AG10803 (cell line): ENCODE results near the gene CYP4F2.
A peak's percentile ranks its signal among the peaks of the same experiment; 100 is the strongest.

Source experiments
- DNase-seq: peaks from one replicate; pipeline ENCODE4 v3.0.0; 2010; ENCODE audit warnings: low read depth
- H3K4me3 ChIP-seq: 2 replicates; pipeline ENCODE4 v1.5.1; 2011; ENCODE audit warnings: mild to moderate bottlenecking, low read length, control low read depth
- CTCF ChIP-seq: conservative IDR thresholded peaks from 2 replicates; pipeline ENCODE4 v1.5.1; 2011; ENCODE audit warnings: mild to moderate bottlenecking, low read length, control low read depth, inconsistent platforms

Gene CYP4F2

GRCh38 chr19:15869109-15869555 lies 28.7 kb downstream of the CYP4F2 start:
- peak; percentile 35 for DNase-seq
- H3K4me3 ChIP-seq: no peak overlapping the region
- TF ChIP-seq CTCF: peak; percentile 65

GRCh38 chr19:15866636-15867035 lies 31.2 kb downstream of the CYP4F2 start:
- no peak overlapping the region for H3K4me3 ChIP-seq
- no peak for DNase-seq
- no peak for TF ChIP-seq CTCF

GRCh38 chr19:15864824-15865223 lies 33.0 kb downstream of the CYP4F2 start:
- H3K4me3 ChIP-seq: no peak overlapping the region
- no peak for TF ChIP-seq CTCF
- DNase-seq: no peak

- no peak for TF ChIP-seq CTCF
- no peak for DNase-seq
- no peak overlapping the region for H3K4me3 ChIP-seq
Observed at GRCh38 chr19:15863272-15863671, 34.6 kb downstream of the CYP4F2 start.

- no peak for DNase-seq
- TF ChIP-seq CTCF: no peak
- H3K4me3 ChIP-seq: no peak overlapping the region
Observed at GRCh38 chr19:15862444-15862843, 35.4 kb downstream of the CYP4F2 start.

- TF ChIP-seq CTCF: no peak
- H3K4me3 ChIP-seq: no peak overlapping the region
- DNase-seq: no peak
Observed at GRCh38 chr19:15860522-15860921, 37.4 kb downstream of the CYP4F2 start.

GRCh38 chr19:15859187-15859586 lies 38.7 kb downstream of the CYP4F2 start:
- DNase-seq: no peak

More at GRCh38 chr19:15859187-15859586, 38.7 kb downstream of the CYP4F2 start:
- no peak for TF ChIP-seq CTCF
- H3K4me3 ChIP-seq: no peak overlapping the region
